ENCODE results near the gene NAT14.

- TF ChIP-seq RBBP5 (IDR thresholded peaks at IDR 0.05; ENCODE audit: borderline replicate concordance, low read depth, low read length) (no peak), POLR2AphosphoS5 (IDR thresholded peaks at IDR 0.05; ENCODE audit: low read depth, low read length) (no peak), MAX (IDR thresholded peaks at IDR 0.05) (no peak)
- TF ChIP-seq, protein P1, sequence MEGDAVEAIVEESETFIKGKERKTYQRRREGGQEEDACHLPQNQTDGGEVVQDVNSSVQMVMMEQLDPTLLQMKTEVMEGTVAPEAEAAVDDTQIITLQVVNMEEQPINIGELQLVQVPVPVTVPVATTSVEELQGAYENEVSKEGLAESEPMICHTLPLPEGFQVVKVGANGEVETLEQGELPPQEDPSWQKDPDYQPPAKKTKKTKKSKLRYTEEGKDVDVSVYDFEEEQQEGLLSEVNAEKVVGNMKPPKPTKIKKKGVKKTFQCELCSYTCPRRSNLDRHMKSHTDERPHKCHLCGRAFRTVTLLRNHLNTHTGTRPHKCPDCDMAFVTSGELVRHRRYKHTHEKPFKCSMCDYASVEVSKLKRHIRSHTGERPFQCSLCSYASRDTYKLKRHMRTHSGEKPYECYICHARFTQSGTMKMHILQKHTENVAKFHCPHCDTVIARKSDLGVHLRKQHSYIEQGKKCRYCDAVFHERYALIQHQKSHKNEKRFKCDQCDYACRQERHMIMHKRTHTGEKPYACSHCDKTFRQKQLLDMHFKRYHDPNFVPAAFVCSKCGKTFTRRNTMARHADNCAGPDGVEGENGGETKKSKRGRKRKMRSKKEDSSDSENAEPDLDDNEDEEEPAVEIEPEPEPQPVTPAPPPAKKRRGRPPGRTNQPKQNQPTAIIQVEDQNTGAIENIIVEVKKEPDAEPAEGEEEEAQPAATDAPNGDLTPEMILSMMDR (IDR thresholded peaks at IDR 0.05; ENCODE audit: control extremely low read depth in 1 of 3, insufficient read depth in 1 of 3, low read depth in 1 of 3, low read length in 3 of 3): no peak
Observed at GRCh38 chr19:55459551-55459949, 25.4 kb upstream of the NAT14 start.
